ENCODE results near the gene STX12.
A peak's percentile ranks its signal among the peaks of the same experiment; 100 is the strongest.

DNA sequence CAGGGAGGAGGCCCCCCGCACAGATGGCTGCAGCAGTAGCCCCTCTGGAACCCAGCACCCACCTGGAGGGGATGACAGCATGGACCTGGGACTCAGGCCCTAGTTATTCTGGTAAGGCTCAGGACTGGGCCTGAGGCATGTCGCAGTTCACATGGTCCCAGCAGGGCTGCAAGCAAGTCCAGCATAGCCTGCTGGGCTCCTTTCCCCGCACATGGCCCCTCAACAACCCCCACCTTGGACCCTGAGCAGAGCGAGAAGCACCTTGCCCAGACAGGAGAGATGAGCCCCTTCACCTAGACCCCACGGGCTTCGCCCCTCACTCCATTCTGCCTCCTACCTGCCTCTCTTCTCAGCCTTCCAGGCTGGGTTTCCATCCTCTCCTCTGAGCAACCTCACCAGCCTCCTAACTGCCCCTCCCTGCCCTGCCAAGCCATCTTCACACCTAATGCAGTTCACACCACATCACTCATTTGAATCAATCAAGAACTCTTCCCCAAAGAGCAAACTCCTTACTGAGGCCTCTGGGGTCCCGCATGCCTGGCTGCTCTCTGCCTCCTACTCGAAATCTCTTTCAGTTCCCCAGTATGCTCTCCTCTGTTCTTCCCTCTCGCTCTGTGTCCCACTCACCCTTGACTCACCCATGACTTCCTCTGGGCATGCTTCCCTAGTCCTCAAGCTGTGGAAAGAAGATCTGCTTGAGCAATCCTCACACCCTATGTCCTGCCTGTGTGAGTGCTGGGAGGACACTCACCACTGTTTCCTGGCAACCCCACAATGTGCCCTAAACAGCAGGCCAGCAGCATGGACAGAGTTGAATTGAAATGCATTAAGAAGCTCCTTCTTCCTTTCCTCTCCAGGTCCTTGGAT lies 89.9 kb downstream of the STX12 start:
- TF ChIP-seq NFE2L2 (IDR thresholded peaks at IDR 0.05; ENCODE audit: low read depth, low read length) (no peak), POLR2A (IDR thresholded peaks at IDR 0.05; ENCODE audit: low read depth, low read length) (peak; percentile 72)
- TF ChIP-seq, protein P1, sequence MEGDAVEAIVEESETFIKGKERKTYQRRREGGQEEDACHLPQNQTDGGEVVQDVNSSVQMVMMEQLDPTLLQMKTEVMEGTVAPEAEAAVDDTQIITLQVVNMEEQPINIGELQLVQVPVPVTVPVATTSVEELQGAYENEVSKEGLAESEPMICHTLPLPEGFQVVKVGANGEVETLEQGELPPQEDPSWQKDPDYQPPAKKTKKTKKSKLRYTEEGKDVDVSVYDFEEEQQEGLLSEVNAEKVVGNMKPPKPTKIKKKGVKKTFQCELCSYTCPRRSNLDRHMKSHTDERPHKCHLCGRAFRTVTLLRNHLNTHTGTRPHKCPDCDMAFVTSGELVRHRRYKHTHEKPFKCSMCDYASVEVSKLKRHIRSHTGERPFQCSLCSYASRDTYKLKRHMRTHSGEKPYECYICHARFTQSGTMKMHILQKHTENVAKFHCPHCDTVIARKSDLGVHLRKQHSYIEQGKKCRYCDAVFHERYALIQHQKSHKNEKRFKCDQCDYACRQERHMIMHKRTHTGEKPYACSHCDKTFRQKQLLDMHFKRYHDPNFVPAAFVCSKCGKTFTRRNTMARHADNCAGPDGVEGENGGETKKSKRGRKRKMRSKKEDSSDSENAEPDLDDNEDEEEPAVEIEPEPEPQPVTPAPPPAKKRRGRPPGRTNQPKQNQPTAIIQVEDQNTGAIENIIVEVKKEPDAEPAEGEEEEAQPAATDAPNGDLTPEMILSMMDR (conservative IDR thresholded peaks at IDR 0.05; ENCODE audit: low read depth, low read length), result no peak
- TF ChIP-seq, protein P2, sequence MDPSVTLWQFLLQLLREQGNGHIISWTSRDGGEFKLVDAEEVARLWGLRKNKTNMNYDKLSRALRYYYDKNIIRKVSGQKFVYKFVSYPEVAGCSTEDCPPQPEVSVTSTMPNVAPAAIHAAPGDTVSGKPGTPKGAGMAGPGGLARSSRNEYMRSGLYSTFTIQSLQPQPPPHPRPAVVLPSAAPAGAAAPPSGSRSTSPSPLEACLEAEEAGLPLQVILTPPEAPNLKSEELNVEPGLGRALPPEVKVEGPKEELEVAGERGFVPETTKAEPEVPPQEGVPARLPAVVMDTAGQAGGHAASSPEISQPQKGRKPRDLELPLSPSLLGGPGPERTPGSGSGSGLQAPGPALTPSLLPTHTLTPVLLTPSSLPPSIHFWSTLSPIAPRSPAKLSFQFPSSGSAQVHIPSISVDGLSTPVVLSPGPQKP (IDR thresholded peaks at IDR 0.05; ENCODE audit: borderline replicate concordance, low read depth, low read length), result no peak

Data from IMR-90 (cell line).